K562 (cell line): ENCODE measurements around the gene C19orf85. TPM values are rescaled to one million over a fixed set of nuclear protein-coding genes. Genes with fewer than 3 reads are reported as not detected.
A peak's percentile ranks its signal among the peaks of the same experiment; 100 is the strongest.

ENCODE experiments used
- EP400 ChIP-seq: fragments of 450-650 bp; IDR thresholded peaks from 2 replicates; pipeline ENCODE4 v1.6.1; 2017; ENCODE audit warnings: antibody characterized with exemption, mild to moderate bottlenecking, moderate library complexity
- FOSL1 ChIP-seq: fragments of 200-800 bp; sonication (Bioruptor generic); conservative IDR thresholded peaks from 2 replicates; pipeline ENCODE4 v1.6.1; 2016; ENCODE audit warnings: missing genetic modification characterization, missing compliant biosample characterization
- GABPB2 ChIP-seq: fragments of 250-450 bp; sonication (Bioruptor Pico); conservative IDR thresholded peaks from 2 replicates; pipeline ENCODE4 v1.5.1; 2021; ENCODE audit warnings: mild to moderate bottlenecking
- IRF2 ChIP-seq: sonication (generic); formaldehyde crosslinking; IDR thresholded peaks from 2 replicates; pipeline ENCODE4 v1.8.1; 2022; ENCODE audit warnings: mild to moderate bottlenecking, missing genetic modification reagents
- LCOR ChIP-seq: sonication (generic); formaldehyde crosslinking; IDR thresholded peaks from 2 replicates; pipeline ENCODE4 v1.8.0; 2022; ENCODE audit warnings: mild to moderate bottlenecking, missing genetic modification reagents
- PPARD ChIP-seq: fragments of 250-450 bp; sonication (Bioruptor Pico); IDR thresholded peaks from 2 replicates; pipeline ENCODE4 v1.8.0; 2022; ENCODE audit warnings: inconsistent platforms, mild to moderate bottlenecking, moderate library complexity
- RFX5 ChIP-seq: IDR thresholded peaks from 2 replicates; pipeline ENCODE4 v1.6.1; 2011; ENCODE audit warnings: low read depth, mild to moderate bottlenecking, improper control_type of control experiment, low read length
- SMAD1 ChIP-seq: fragments of 150-350 bp; IDR thresholded peaks from 2 replicates; pipeline ENCODE4 v1.6.1; 2014; ENCODE audit warnings: low read length, low read depth; ENCODE audit not compliant: partially characterized antibody
- SMC3 ChIP-seq: conservative IDR thresholded peaks from 2 replicates; pipeline ENCODE4 v1.6.1; 2011; ENCODE audit warnings: low read depth, low read length, improper control_type of control experiment; ENCODE audit not compliant: insufficient read depth
- TEAD1 ChIP-seq, 2 experiments: fragments of 450-650 bp in 1 of 2; sonication (generic) in 1 of 2; formaldehyde crosslinking; IDR thresholded peaks; 2 replicates each; pipeline versions ENCODE4 v1.4.0 to v1.8.0; 2020 to 2022; ENCODE audit warnings: mild to moderate bottlenecking in 2 of 2, missing genetic modification reagents in 1 of 2
- TSC22D4 ChIP-seq: fragments of 450-650 bp; IDR thresholded peaks from 2 replicates; pipeline ENCODE4 v1.6.1; 2016; ENCODE audit warnings: missing genetic modification characterization, missing biosample characterization, control low read depth
- ZFX ChIP-seq: sonication (generic); formaldehyde crosslinking; IDR thresholded peaks from 2 replicates; pipeline ENCODE4 v1.8.0; 2022; ENCODE audit warnings: mild to moderate bottlenecking, missing genetic modification reagents, moderate library complexity
- ZNF197 ChIP-seq: fragments of 200-800 bp; sonication (Bioruptor generic); IDR thresholded peaks from 2 replicates; pipeline ENCODE4 v1.6.1; 2016; ENCODE audit warnings: low read depth, missing genetic modification characterization, missing compliant biosample characterization
- ZNF589 ChIP-seq: fragments of 200-800 bp; sonication (Bioruptor generic); IDR thresholded peaks from 2 replicates; pipeline ENCODE4 v1.6.1; 2016; ENCODE audit warnings: low read depth, missing genetic modification characterization, missing compliant biosample characterization
- polyA plus RNA-seq, 8 experiments: library from polyadenylated mRNA; depleted of rRNA in 4 of 8; stranded (reverse) in 5 of 8; unstranded in 3 of 8; fragments of >200 nt; fragmentation: Nextera tagmentation in 2 of 8; fragmentation: Illumina TruSeq in 1 of 8; extraction: Ambion mirVana in 2 of 8; extraction: Trizol in 1 of 8; gene quantifications; 2 replicates each; pipeline versions ENCODE4 v1.2.1 to v1.2.3, GENCODE V29; 2011 to 2014; ENCODE audit warnings: inconsistent platforms in 1 of 8, missing spikeins in 1 of 8
- total RNA-seq, 7 experiments: library from RNA; depleted of rRNA in 6 of 7; stranded (reverse); fragments of >200 nt in 6 of 7; fragmentation: Illumina TruSeq in 2 of 7; extraction: Trizol in 2 of 7; gene quantifications; 2 replicates each; pipeline versions ENCODE4 v1.2.1 to v1.2.3, GENCODE V29; 2011 to 2021; ENCODE audit warnings: low replicate concordance in 1 of 7
- TF ChIP-seq, protein P1 (sequence below): fragments of 150-350 bp; IDR thresholded peaks from 2 replicates; pipeline ENCODE4 v1.6.1; 2014; ENCODE audit warnings: low read depth, mild to moderate bottlenecking, low read length, borderline replicate concordance
- TF ChIP-seq, protein P2 (sequence below): fragments of 250-450 bp; sonication (Bioruptor Pico); IDR thresholded peaks from 2 replicates; pipeline ENCODE4 v1.8.0; 2022; ENCODE audit warnings: moderate library complexity, mild to moderate bottlenecking, inconsistent platforms
- TF ChIP-seq, protein P3 (sequence below): fragments of 450-650 bp; IDR thresholded peaks from 2 replicates; pipeline ENCODE4 v1.6.1; 2016; ENCODE audit warnings: low read depth, mild to moderate bottlenecking, moderate library complexity
- TF ChIP-seq, protein P4 (sequence below): fragments of 450-650 bp; formaldehyde crosslinking; IDR thresholded peaks from 2 replicates; pipeline ENCODE4 v1.4.0; 2020; ENCODE audit warnings: mild to moderate bottlenecking, mixed read lengths
- TF ChIP-seq, protein P5 (sequence below): sonication (generic); formaldehyde crosslinking; IDR thresholded peaks from 2 replicates; pipeline ENCODE4 v1.5.0; 2020; ENCODE audit warnings: missing genetic modification reagents

C19orf85 gene
- total and polyA plus RNA-seq, 9 of the 15 experiments (the other 6 are each of a cell fraction or from before 2014, with no cell fraction given) = not detected

DNA sequence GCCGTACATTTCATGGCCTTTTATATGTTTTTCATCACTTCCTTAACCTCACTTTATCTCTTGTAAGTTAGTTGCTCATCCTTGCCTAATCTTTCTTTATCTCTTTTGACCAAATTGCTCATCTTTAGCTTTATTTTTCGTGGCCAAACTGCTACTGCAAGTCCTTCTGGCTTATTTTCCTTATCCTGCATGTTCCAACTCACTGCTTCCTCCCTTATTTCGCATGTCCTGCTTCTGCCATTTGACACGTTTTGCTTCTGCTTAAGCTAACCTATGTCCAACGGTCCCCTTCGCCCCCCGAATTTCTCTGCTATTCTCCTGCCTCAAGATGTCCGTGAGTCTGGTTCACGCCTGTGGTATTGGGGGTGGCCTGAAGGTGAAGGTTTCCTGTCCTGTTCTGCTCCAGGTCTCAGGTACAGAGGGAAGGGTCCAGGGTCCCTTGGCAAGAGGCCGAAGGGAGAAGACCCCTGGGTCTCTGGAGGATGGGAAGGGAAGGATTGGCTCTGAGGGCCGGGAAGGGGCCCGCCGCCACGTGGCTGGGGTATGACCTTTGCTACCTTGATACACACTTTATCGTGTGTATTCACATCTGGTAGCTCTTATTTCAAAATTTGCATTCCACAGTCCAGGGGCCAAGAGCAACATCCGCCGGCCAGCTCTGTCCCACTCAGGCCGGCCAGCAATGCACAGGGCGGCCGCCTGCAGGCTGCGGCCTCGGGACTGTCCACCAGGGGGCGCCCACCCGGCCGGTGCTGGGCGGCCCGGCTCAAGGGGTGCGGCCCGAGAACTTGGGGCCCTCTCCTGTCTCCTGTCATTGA lies 2.9 kb upstream of the C19orf85 start (continued):
- TF ChIP-seq, protein P1, sequence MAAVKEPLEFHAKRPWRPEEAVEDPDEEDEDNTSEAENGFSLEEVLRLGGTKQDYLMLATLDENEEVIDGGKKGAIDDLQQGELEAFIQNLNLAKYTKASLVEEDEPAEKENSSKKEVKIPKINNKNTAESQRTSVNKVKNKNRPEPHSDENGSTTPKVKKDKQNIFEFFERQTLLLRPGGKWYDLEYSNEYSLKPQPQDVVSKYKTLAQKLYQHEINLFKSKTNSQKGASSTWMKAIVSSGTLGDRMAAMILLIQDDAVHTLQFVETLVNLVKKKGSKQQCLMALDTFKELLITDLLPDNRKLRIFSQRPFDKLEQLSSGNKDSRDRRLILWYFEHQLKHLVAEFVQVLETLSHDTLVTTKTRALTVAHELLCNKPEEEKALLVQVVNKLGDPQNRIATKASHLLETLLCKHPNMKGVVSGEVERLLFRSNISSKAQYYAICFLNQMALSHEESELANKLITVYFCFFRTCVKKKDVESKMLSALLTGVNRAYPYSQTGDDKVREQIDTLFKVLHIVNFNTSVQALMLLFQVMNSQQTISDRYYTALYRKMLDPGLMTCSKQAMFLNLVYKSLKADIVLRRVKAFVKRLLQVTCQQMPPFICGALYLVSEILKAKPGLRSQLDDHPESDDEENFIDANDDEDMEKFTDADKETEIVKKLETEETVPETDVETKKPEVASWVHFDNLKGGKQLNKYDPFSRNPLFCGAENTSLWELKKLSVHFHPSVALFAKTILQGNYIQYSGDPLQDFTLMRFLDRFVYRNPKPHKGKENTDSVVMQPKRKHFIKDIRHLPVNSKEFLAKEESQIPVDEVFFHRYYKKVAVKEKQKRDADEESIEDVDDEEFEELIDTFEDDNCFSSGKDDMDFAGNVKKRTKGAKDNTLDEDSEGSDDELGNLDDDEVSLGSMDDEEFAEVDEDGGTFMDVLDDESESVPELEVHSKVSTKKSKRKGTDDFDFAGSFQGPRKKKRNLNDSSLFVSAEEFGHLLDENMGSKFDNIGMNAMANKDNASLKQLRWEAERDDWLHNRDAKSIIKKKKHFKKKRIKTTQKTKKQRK = no peak
- peak; percentile 64 for TF ChIP-seq ZFX (CRISPR knock-in tag)
- peak; percentile 30 to 42; a peak in 3 of 4 replicates for TF ChIP-seq TEAD1 (CRISPR knock-in tag; IDR thresholded peaks at IDR 0.05)
- peak; percentile 85 for TF ChIP-seq FOSL1 (tag)
- TF ChIP-seq EP400 = peak; percentile 84
- no peak for TF ChIP-seq TSC22D4
- TF ChIP-seq SMAD1 = no peak
- peak; percentile 52 for TF ChIP-seq SMC3
- TF ChIP-seq RFX5 = no peak
- TF ChIP-seq ZNF197 (CRISPR knock-in tag) = no peak
- peak; percentile 99 for TF ChIP-seq LCOR (CRISPR knock-in tag)
- TF ChIP-seq, protein P2, sequence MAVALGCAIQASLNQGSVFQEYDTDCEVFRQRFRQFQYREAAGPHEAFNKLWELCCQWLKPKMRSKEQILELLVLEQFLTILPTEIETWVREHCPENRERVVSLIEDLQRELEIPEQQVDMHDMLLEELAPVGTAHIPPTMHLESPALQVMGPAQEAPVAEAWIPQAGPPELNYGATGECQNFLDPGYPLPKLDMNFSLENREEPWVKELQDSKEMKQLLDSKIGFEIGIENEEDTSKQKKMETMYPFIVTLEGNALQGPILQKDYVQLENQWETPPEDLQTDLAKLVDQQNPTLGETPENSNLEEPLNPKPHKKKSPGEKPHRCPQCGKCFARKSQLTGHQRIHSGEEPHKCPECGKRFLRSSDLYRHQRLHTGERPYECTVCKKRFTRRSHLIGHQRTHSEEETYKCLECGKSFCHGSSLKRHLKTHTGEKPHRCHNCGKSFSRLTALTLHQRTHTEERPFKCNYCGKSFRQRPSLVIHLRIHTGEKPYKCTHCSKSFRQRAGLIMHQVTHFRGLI (CRISPR knock-in tag) = no peak
- TF ChIP-seq PPARD = no peak
- TF ChIP-seq ZNF589 (CRISPR knock-in tag) = peak; percentile 57
- TF ChIP-seq, protein P3, sequence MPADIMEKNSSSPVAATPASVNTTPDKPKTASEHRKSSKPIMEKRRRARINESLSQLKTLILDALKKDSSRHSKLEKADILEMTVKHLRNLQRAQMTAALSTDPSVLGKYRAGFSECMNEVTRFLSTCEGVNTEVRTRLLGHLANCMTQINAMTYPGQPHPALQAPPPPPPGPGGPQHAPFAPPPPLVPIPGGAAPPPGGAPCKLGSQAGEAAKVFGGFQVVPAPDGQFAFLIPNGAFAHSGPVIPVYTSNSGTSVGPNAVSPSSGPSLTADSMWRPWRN = peak; percentile 74
- TF ChIP-seq GABPB2 = no peak
- TF ChIP-seq, protein P4, sequence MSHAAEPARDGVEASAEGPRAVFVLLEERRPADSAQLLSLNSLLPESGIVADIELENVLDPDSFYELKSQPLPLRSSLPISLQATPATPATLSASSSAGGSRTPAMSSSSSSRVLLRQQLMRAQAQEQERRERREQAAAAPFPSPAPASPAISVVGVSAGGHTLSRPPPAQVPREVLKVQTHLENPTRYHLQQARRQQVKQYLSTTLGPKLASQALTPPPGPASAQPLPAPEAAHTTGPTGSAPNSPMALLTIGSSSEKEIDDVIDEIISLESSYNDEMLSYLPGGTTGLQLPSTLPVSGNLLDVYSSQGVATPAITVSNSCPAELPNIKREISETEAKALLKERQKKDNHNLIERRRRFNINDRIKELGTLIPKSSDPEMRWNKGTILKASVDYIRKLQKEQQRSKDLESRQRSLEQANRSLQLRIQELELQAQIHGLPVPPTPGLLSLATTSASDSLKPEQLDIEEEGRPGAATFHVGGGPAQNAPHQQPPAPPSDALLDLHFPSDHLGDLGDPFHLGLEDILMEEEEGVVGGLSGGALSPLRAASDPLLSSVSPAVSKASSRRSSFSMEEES (CRISPR knock-in tag) = no peak
- TF ChIP-seq IRF2 = no peak
- TF ChIP-seq, protein P5, sequence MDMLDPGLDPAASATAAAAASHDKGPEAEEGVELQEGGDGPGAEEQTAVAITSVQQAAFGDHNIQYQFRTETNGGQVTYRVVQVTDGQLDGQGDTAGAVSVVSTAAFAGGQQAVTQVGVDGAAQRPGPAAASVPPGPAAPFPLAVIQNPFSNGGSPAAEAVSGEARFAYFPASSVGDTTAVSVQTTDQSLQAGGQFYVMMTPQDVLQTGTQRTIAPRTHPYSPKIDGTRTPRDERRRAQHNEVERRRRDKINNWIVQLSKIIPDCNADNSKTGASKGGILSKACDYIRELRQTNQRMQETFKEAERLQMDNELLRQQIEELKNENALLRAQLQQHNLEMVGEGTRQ = no peak
